RWPE2 (cell line): Measurements from ENCODE around the gene ATP6V0A1.

ENCODE experiments used
- ATAC-seq: fragments of 200-7000 bp; cut with Tn5 transposase; 3 replicates; pipeline ENCODE4 v1.9.1; 2021; ENCODE audit warnings: low read depth
- DNase-seq: peaks from one replicate; pipeline ENCODE4 v3.0.0-alpha.2; 2020; ENCODE audit warnings: low spot score
- H3K27ac ChIP-seq: fragments of 450-650 bp; 2 replicates; pipeline ENCODE4 v1.5.1; 2017; ENCODE audit warnings: mild to moderate bottlenecking; ENCODE audit not compliant: poor library complexity, severe bottlenecking
- H3K27me3 ChIP-seq: fragments of 250-450 bp; sonication (Bioruptor Pico); 2 replicates; pipeline ENCODE4 v1.5.1; 2021; ENCODE audit warnings: mild to moderate bottlenecking, moderate library complexity; ENCODE audit not compliant: insufficient read depth, poor library complexity, severe bottlenecking
- H3K36me3 ChIP-seq: fragments of 250-450 bp; sonication (Bioruptor Pico); 2 replicates; pipeline ENCODE4 v1.5.1; 2020; ENCODE audit warnings: low read depth, mild to moderate bottlenecking, moderate library complexity
- H3K4me1 ChIP-seq: fragments of 250-450 bp; sonication (Bioruptor Pico); 2 replicates; pipeline ENCODE4 v1.5.1; 2021; ENCODE audit warnings: mild to moderate bottlenecking, moderate library complexity; ENCODE audit not compliant: insufficient read depth, poor library complexity, severe bottlenecking
- H3K4me3 ChIP-seq: fragments of 250-450 bp; sonication (Bioruptor Pico); 2 replicates; pipeline ENCODE4 v1.5.1; 2021; ENCODE audit warnings: mild to moderate bottlenecking, moderate library complexity; ENCODE audit not compliant: severe bottlenecking
- H3K9me3 ChIP-seq: fragments of 250-450 bp; sonication (Bioruptor Pico); 2 replicates; pipeline ENCODE4 v1.5.1; 2021; ENCODE audit warnings: mild to moderate bottlenecking, moderate library complexity; ENCODE audit not compliant: severe bottlenecking
- TF ChIP-seq, protein P1 (sequence below): fragments of 450-650 bp; IDR thresholded peaks from one replicate; pipeline ENCODE4 v1.5.1; 2017; ENCODE audit warnings: mild to moderate bottlenecking, moderate library complexity; ENCODE audit not compliant: poor library complexity, severe bottlenecking

Gene ATP6V0A1

GRCh38 chr17:42484304-42484703 lies 25.6 kb downstream of the ATP6V0A1 start:
- H3K4me1 ChIP-seq, result no peaks in the 10 kb centered on the region
- no peaks in the 10 kb centered on the region for H3K27me3 ChIP-seq
- ATAC-seq (no peak), DNase-seq (no peak)
- TF ChIP-seq, protein P1, sequence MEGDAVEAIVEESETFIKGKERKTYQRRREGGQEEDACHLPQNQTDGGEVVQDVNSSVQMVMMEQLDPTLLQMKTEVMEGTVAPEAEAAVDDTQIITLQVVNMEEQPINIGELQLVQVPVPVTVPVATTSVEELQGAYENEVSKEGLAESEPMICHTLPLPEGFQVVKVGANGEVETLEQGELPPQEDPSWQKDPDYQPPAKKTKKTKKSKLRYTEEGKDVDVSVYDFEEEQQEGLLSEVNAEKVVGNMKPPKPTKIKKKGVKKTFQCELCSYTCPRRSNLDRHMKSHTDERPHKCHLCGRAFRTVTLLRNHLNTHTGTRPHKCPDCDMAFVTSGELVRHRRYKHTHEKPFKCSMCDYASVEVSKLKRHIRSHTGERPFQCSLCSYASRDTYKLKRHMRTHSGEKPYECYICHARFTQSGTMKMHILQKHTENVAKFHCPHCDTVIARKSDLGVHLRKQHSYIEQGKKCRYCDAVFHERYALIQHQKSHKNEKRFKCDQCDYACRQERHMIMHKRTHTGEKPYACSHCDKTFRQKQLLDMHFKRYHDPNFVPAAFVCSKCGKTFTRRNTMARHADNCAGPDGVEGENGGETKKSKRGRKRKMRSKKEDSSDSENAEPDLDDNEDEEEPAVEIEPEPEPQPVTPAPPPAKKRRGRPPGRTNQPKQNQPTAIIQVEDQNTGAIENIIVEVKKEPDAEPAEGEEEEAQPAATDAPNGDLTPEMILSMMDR, result no peak
- no peak overlapping the region for H3K27ac ChIP-seq
- H3K4me3 ChIP-seq, result no peak overlapping the region
- peaks cover 86% of the 10 kb centered on the region for H3K36me3 ChIP-seq
- no peaks in the 10 kb centered on the region for H3K9me3 ChIP-seq

DNA sequence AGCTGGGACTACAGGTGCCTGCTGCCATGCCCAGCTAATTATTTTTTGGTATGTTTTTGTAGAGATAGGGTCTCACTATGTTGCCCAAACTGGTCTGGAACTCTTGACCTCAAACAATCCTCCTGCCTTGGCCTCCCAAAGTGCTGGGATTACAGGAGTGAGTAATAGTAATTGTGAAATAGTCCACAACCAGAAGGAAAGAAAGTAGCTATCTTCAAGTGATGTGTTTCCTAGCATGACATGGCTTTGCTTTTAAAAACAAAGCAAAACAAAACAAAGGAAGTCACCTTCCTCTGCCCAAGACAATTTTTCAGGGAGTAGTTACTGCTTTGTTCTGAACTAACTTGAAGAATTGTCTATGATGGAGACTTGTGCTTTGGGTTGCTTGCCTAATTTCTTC lies 27.0 kb downstream of the ATP6V0A1 start:
- Histone ChIP-seq H3K4me3 (no peak overlapping the region), H3K4me1 (no peaks in the 10 kb centered on the region), H3K36me3 (peaks cover 81% of the 10 kb centered on the region), H3K27ac (no peak overlapping the region), H3K9me3 (no peaks in the 10 kb centered on the region), H3K27me3 (no peaks in the 10 kb centered on the region)
- DNase-seq, result no peak
- TF ChIP-seq, protein P1, result no peak
- no peak for ATAC-seq

DNA sequence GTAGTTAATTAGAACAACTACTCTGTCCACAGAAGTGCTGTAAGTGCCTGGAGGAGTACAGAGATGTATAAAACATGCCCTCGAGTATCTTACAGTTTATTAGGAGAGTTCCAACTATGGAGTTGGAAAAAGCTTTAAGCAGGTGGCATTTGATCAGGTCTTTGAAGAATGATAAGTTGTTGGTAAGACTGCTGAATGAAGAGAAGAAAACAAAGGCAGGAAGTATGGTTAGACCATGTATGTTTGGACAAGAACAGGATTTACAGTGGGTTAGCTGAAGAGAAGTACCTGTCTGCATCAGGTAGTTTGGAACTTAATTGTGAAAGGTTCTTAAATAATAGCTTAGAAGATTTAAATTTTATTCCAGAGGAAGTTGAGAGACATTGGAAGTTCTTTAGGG lies 29.4 kb downstream of the ATP6V0A1 start:
- no peak overlapping the region for H3K27ac ChIP-seq
- H3K4me3 ChIP-seq, result no peak overlapping the region
- TF ChIP-seq, protein P1, result no peak
- no peak for DNase-seq
- H3K27me3 ChIP-seq, result no peaks in the 10 kb centered on the region
- H3K36me3 ChIP-seq, result peaks cover 79% of the 10 kb centered on the region
- H3K9me3 ChIP-seq, result no peaks in the 10 kb centered on the region
- no peak for ATAC-seq
- no peaks in the 10 kb centered on the region for H3K4me1 ChIP-seq

GRCh38 chr17:42493319-42493718 lies 34.6 kb downstream of the ATP6V0A1 start:
- Histone ChIP-seq H3K4me3 (no peak overlapping the region), H3K27ac (no peak overlapping the region), H3K36me3 (peaks cover 54% of the 10 kb centered on the region), H3K27me3 (no peaks in the 10 kb centered on the region), H3K9me3 (no peaks in the 10 kb centered on the region), H3K4me1 (no peaks in the 10 kb centered on the region)
- TF ChIP-seq, protein P1, result no peak
- no peak for ATAC-seq
- no peak for DNase-seq

DNA sequence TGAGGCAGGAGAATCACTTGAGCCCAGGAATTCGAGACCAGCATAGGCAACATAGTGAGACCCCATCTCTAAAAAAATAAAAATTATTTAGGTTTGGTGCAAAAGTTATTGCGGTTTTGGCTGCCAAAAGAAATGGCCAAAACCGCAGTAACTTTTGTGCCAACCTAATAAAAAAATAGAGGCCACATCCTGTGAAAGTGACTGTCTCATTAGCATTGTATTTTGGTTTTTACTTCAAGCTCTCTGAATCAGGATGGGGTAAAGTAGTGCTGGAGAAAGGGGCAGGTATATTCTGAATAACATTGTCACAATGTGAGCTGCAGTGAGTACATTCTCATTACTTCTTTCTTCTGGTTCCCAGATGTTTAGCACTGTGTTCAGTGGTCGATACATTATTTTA lies 36.0 kb downstream of the ATP6V0A1 start:
- TF ChIP-seq, protein P1, result no peak
- Histone ChIP-seq H3K36me3 (peaks cover 60% of the 10 kb centered on the region), H3K9me3 (no peaks in the 10 kb centered on the region), H3K27ac (no peak overlapping the region), H3K4me1 (no peaks in the 10 kb centered on the region), H3K27me3 (no peaks in the 10 kb centered on the region), H3K4me3 (no peak overlapping the region)
- no peak for DNase-seq
- ATAC-seq, result no peak
